Panc1 (cell line): ENCODE data around the gene WNT7A. TPM values are rescaled to one million over a fixed set of nuclear protein-coding genes. Genes with fewer than 3 reads are reported as not detected.

Source experiments
- ATAC-seq: fragments of 200-7000 bp; cut with Tn5 transposase; 2 replicates; pipeline ENCODE4 v1.9.1; 2020; ENCODE audit warnings: mild to moderate bottlenecking, moderate library complexity
- BruUV-seq: library from RNA; stranded (reverse); fragments of 400-500 nt; replicated peaks from 2 replicates; lab custom pipeline; 2021; lab: Mats Ljungman, UMichigan
- CTCF ChIA-PET: fragments of 300-600 bp; sonication (Branson Sonifier 250); formaldehyde crosslinking; loops from one replicate; lab custom pipeline; 2022; ENCODE audit warnings: antibody characterized with exemption; lab: Charles Lee
- POLR2A ChIA-PET: fragments of 300-600 bp; sonication (Branson Sonifier 250); formaldehyde crosslinking; loops from one replicate; lab custom pipeline; 2022; ENCODE audit warnings: antibody characterized with exemption; lab: Charles Lee
- DNase-seq: peaks from one replicate; pipeline ENCODE4 v3.0.0-alpha.2; 2010; ENCODE audit warnings: low read depth, low spot score
- H3K27ac ChIP-seq: 2 replicates; pipeline ENCODE4 v1.5.1; 2011; ENCODE audit warnings: mild to moderate bottlenecking, low read length, inconsistent platforms
- H3K27me3 ChIP-seq: fragments of 200-500 bp; sonication (Bioruptor generic); 2 replicates; pipeline ENCODE4 v1.6.0; 2014; ENCODE audit warnings: low read length, inconsistent platforms; ENCODE audit not compliant: control insufficient read depth, insufficient read depth
- H3K36me3 ChIP-seq: fragments of 200-500 bp; sonication (Bioruptor generic); 2 replicates; pipeline ENCODE4 v1.5.1; 2014; ENCODE audit warnings: inconsistent platforms, mild to moderate bottlenecking, low read length, moderate library complexity; ENCODE audit not compliant: control insufficient read depth, insufficient read depth
- H3K4me1 ChIP-seq: 2 replicates; pipeline ENCODE4 v1.5.1; 2011; ENCODE audit warnings: inconsistent platforms, mild to moderate bottlenecking, low read length, moderate library complexity; ENCODE audit not compliant: control insufficient read depth, insufficient read depth
- H3K4me3 ChIP-seq, 2 experiments: 2 replicates each; pipeline ENCODE4 v1.5.1; 2011 to 2012; ENCODE audit warnings: low read depth in 2 of 2, low read length in 2 of 2, mild to moderate bottlenecking in 2 of 2, inconsistent platforms in 1 of 2, moderate library complexity in 1 of 2
- H3K9me3 ChIP-seq: fragments of 200-500 bp; sonication (Bioruptor generic); 2 replicates; pipeline ENCODE4 v1.5.1; 2014; ENCODE audit warnings: low read depth, mild to moderate bottlenecking, inconsistent platforms, low read length, moderate library complexity; ENCODE audit not compliant: control insufficient read depth, insufficient read depth
- POLR2AphosphoS5 ChIP-seq: IDR thresholded peaks from 2 replicates; pipeline ENCODE4 v1.6.1; 2012; ENCODE audit warnings: mild to moderate bottlenecking, low read depth, low read length, moderate library complexity
- REST ChIP-seq, 2 experiments: IDR thresholded peaks; 2 replicates each; pipeline ENCODE4 v1.6.1; 2011 to 2012; ENCODE audit warnings: low read depth in 2 of 2, control low read depth in 1 of 2, low read length in 1 of 2, mild to moderate bottlenecking in 1 of 2, moderate library complexity in 1 of 2; ENCODE audit not compliant: insufficient read depth in 1 of 2
- SIN3A ChIP-seq: IDR thresholded peaks from 2 replicates; pipeline ENCODE4 v1.6.1; 2012; ENCODE audit warnings: low read depth, mild to moderate bottlenecking, low read length, moderate library complexity, borderline replicate concordance; ENCODE audit not compliant: insufficient read depth
- TCF7L2 ChIP-seq: IDR thresholded peaks from 2 replicates; pipeline ENCODE4 v1.6.1; 2011; ENCODE audit warnings: mild to moderate bottlenecking, low read depth, low read length, inconsistent platforms
- in situ Hi-C: cut with HindIII; loops from 2 replicates; pipeline ENCODE4 v1.10.0; 2016; ENCODE audit warnings: low sequenced_read_pairs, low pct_unique_long_range_greater_than_20kb
- intact Hi-C: fragments of 100-400 bp; cut with micrococcal nuclease; formaldehyde crosslinking; loops from one replicate; pipeline ENCODE4 v1.10.0; 2022; ENCODE audit not compliant: unreplicated experiment
- total RNA-seq: library from RNA; stranded (reverse); gene quantifications from one replicate; pipeline ENCODE4 v1.2.1, GENCODE V29; 2021; ENCODE audit not compliant: unreplicated experiment
- TF ChIP-seq, protein P1 (sequence below): fragments of 450-650 bp; IDR thresholded peaks from 2 replicates; pipeline ENCODE4 v1.5.1; 2017; ENCODE audit warnings: mild to moderate bottlenecking

WNT7A gene
- total RNA-seq, 1 experiment from 2014 or later, result not detected

- Histone ChIP-seq H3K36me3 (no peaks in the 10 kb centered on the region), H3K9me3 (no peaks in the 10 kb centered on the region), H3K4me1 (0 out of 2 replicates have a peak, but pooled peaks cover 6% of the 10 kb centered on the region), H3K27ac (no peak overlapping the region), H3K27me3 (no peaks in the 10 kb centered on the region), H3K4me3 (no peak overlapping the region)
- intact Hi-C loops, result no loop called here
- TF ChIP-seq, protein P1, sequence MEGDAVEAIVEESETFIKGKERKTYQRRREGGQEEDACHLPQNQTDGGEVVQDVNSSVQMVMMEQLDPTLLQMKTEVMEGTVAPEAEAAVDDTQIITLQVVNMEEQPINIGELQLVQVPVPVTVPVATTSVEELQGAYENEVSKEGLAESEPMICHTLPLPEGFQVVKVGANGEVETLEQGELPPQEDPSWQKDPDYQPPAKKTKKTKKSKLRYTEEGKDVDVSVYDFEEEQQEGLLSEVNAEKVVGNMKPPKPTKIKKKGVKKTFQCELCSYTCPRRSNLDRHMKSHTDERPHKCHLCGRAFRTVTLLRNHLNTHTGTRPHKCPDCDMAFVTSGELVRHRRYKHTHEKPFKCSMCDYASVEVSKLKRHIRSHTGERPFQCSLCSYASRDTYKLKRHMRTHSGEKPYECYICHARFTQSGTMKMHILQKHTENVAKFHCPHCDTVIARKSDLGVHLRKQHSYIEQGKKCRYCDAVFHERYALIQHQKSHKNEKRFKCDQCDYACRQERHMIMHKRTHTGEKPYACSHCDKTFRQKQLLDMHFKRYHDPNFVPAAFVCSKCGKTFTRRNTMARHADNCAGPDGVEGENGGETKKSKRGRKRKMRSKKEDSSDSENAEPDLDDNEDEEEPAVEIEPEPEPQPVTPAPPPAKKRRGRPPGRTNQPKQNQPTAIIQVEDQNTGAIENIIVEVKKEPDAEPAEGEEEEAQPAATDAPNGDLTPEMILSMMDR, result no peak
- ATAC-seq (no peak), DNase-seq (no peak)
- POLR2A ChIA-PET, result no interaction called here
- BruUV-seq, result no TSS peak
- in situ Hi-C loops, result no loop called here
- CTCF ChIA-PET, result interaction anchor here (0.6 kb wide), 1 partner anchor 233 kb away, joined by 6 read pairs; no protein-coding TSS in a partner anchor
Observed at GRCh38 chr3:13892304-13892703, 12.4 kb upstream of the WNT7A start.

- no peak overlapping the region for H3K4me3 ChIP-seq
- H3K9me3 ChIP-seq, result no peaks in the 10 kb centered on the region
- H3K27me3 ChIP-seq, result no peaks in the 10 kb centered on the region
- TF ChIP-seq SIN3A (no peak), POLR2AphosphoS5 (no peak), TCF7L2 (no peak), REST (IDR thresholded peaks at IDR 0.05; ENCODE audit: insufficient read depth in 1 of 2, low read depth in 2 of 2, low read length in 1 of 2) (no peak)
- TF ChIP-seq, protein P1, result no peak
- H3K4me1 ChIP-seq, result 0 out of 2 replicates have a peak, but pooled peaks cover 6% of the 10 kb centered on the region
- DNase-seq, result no peak
- H3K27ac ChIP-seq, result no peak overlapping the region
- POLR2A ChIA-PET, result no interaction called here
- BruUV-seq, result no TSS peak
- intact Hi-C loops, result no loop called here
- in situ Hi-C loops, result no loop called here
- no peak for ATAC-seq
- H3K36me3 ChIP-seq, result no peaks in the 10 kb centered on the region
- CTCF ChIA-PET, result interaction anchor here (0.6 kb wide), 1 partner anchor 234 kb away, joined by 6 read pairs; no protein-coding TSS in a partner anchor
Observed at GRCh38 chr3:13891492-13892073, 11.7 kb upstream of the WNT7A start.
